GM18499 (cell line): ENCODE results near the gene OSBPL8.
"Not testable (repeated sequence)": the region's sequence is repeated elsewhere in the genome, so short reads cannot be mapped to it uniquely, and the experiment has no call there.

ENCODE experiments used
- ATAC-seq: cut with Tn5 transposase; IDR thresholded peaks from one replicate; pipeline ENCODE4 v1.9.1; 2021; ENCODE audit warnings: moderate number of reproducible peaks; ENCODE audit not compliant: insufficient read depth, unreplicated experiment

Gene OSBPL8

DNA sequence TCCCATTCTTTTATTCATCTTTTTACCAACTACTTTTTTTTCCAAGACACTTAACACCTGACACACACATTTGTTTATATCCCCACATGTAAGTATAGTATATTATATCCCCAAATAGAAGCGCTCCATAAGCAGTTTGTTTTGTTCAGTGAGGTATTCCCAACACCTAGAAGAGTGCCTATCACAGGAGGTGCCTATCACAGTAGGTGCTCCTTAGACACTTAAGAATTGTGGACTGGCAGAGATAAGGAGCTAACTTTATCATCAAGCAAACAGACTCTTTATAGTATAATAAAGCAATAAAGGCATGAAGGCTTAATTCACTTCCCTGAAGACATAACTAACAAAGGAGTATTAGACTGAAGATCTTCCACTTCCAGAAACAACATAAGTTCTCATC, 29.1 kb downstream of the OSBPL8 start:
- ATAC-seq: no peak

DNA sequence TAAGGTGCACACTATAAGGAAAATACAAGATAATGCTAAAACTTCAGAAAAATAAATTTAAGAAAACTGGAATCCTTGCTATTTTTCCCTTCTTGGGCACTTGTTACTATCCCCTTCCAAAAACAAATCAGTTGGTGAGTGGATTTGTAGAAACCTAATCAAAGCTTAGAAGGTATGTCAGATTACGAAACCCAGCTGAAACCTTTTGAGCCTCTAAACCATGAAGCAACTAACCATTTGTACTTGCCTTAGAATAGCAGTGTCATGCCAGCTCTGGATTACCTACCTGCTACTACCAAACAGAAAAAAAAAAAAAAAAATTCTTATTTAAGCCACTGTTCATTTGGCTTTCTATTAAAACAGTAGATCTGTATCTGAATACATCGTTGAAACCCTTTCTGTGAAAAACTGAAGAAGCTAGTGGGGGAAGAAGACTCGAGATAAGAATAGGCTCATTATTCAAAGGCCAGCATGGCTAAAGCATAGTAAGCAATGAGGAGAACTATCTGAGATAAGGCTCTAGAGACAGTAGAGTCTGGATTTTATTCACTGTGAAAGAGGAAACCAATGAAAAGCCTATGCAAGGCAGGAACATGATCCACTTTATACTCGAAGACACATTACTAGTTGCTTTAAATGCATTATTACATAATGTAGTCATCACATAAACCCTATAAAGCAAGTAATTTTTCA, 30.2 kb downstream of the OSBPL8 start:
- ATAC-seq: no peak

- ATAC-seq: no peak
Observed at GRCh38 chr12:76523408-76523807, 36.2 kb downstream of the OSBPL8 start.

DNA sequence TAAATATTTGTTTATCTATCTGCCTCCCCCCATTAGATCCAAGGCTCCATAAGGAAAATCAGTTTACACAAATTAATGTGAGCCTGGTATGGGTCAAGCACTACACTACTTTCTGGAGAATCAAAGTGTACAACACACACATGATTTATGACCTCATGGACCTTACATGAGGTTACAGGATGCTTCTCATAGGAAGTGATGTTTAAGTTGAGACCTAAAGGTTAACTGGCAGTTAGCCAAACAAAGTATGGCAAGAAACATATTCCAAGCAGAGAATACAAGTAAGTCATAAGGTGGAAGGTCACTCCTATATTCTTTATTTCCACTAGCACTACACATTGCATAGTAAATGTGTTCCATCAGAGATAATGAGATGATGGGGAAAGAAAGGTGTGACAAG, 39.2 kb downstream of the OSBPL8 start:
- no peak for ATAC-seq

DNA sequence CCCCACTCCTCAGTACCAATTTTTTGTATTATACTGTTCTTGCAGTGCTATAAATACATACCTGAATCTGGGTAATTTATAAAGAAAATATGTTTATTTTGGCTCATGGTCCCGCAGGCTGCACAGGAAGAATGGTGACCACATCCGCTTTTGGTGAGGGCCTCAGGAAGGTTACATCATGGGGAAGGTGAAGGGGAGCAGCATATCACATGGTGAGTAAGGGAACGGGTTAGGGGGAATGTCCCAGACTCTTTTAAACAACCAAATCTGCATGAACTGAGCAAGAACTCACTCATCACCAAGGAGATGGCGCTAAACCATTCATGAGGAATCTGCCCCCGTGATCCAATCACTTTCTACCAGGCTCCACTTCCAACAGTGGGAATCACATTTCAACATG, 40.0 kb downstream of the OSBPL8 start:
- no peak for ATAC-seq

DNA sequence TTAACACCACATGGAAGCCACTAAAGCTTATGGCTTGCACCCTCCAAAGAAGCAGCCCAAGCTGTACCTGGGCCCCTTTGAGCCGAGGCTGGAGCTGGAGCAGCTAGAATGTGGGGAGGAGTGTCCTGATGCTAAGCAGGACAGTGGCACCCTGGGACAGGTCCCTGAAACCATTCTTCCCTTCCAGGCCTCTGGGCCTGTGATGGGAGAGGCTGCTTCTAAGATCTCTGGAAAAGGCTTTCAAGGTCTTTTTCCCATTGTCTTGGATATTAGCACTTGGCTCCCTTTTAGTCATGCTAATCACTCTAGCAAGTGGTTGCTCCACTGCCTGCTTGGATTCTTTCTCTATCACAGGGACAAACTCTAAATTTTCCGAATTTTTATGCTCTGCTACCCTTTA, 40.9 kb downstream of the OSBPL8 start:
- no peak for ATAC-seq

GRCh38 chr12:76515271-76515670, 44.3 kb downstream of the OSBPL8 start:
- ATAC-seq: no peak

GRCh38 chr12:76511116-76511716, 48.4 kb downstream of the OSBPL8 start:
- ATAC-seq: peak; percentile 85

GRCh38 chr12:76508128-76508980, 51.2 kb downstream of the OSBPL8 start:
- ATAC-seq: no peak

GRCh38 chr12:76506149-76506548, 53.4 kb downstream of the OSBPL8 start:
- ATAC-seq: no peak

- ATAC-seq: no peak
Observed at GRCh38 chr12:76505050-76505449, 54.5 kb downstream of the OSBPL8 start.

DNA sequence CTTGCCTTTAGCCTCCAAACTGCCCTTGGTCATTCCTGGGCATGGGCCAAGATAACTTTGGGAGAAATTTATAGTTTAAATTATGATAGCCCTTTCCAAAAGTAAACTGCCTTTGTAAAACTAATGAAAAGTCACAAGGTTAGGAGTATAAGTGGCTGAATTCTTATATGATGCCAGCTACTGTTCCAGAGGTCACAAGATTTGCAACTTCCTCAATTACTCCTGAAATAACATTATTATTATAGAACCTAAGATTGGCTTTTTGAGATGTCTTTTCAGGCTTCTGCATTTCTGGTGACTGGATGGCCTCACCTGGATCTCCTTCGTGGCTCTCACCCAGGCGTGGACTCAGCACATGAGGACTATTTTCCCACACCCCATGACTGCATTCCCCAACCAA, 55.0 kb downstream of the OSBPL8 start:
- no peak for ATAC-seq

- ATAC-seq: no peak
Observed at GRCh38 chr12:76503957-76504356, 55.6 kb downstream of the OSBPL8 start.

DNA sequence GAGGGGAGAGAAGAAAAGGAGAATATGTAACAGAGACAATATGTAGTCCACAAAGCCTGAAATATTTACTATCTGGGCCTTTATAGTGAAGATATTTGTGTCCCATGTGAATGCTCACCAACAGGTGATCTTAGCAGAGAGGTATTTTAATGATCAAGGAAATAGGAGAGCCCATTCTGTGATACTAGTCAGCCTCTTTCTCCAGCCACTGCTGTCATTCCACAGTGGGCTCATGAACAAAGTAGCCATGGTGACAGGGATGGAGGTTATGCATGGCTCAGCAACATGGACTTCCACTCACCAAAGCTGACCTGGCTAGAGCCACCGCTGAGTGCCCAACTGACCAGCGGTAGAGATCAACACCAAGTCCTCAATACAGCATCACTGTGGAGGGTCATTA, 58.2 kb downstream of the OSBPL8 start:
- ATAC-seq: no peak

- ATAC-seq: not testable (repeated sequence)
Observed at GRCh38 chr12:76499136-76499535, 60.4 kb downstream of the OSBPL8 start.

GRCh38 chr12:76495556-76495955, 64.0 kb downstream of the OSBPL8 start:
- no peak for ATAC-seq

DNA sequence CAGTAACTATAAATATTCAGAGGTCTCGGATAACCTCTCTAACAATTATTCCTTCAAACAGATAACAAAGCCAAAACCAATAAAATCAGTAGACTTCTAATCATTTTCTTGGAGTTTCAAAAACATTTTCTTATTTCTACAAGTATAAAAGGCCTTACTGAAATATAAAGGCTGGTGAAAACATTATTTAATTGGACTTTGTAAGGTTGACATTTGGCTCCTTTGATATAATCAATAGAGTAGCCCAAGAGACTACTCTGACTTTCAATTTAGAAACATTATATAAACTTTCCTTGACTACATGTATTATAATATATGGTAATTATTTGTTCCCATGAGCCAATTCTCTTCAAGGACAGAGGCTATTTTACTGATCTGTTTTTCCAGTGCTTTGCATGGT, 68.3 kb downstream of the OSBPL8 start:
- ATAC-seq: no peak

- ATAC-seq: no peak
Observed at GRCh38 chr12:76490763-76491162, 68.8 kb downstream of the OSBPL8 start.

DNA sequence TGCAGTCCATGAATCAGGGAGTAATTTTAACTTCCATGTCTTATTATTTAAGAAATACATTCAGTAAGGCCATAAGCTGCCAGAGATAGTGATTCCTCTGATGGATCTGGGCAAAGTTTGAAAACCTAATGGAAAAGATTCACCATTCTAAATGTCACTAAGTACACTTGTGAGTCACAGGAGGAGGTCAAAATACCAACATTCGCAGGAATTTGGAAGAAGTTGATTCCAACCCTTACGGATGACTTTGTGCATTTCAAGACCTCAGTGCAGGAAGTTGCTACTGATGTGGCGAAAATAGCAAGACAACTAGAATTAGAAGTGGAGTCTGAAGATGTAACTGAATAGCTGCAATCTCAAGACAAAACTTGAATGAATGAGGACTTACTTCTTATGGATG, 69.8 kb downstream of the OSBPL8 start:
- ATAC-seq: no peak

DNA sequence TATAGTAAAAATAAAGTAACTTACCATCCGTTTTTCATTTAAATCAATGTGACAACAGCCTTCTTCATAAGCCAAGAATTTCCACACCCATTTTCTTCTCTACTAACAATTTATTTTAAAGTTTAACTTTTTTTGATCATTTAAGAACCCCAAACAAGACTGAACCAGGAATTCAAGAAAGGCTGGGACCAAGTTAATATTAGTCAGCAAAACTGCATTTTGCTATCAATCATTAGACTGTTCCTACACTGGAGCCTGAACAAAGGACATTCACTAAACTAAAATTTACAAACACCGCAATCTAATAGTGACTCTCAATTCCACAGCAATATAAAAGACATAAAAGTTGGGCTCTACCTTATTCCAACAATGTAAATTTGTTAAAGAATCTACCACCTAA, 73.6 kb downstream of the OSBPL8 start:
- no peak for ATAC-seq

DNA sequence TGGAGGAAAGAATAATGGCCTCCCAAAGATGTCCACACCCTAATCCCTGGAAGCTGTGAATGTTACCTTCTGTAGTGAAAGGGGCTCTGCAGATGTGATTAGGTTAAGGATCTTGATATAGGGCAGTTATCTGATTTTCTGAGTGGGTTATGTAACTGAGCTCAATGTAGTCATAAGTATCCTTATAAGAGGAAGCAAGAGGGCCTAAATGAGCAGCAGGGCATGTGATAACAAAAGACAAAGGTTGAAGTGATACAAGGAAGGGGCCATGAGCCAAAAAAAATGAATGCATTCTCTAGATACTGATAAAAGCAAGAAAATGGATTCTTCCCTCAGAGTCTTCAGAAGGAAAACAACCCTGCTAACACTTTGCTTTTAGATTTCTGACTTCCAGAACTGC, 78.8 kb downstream of the OSBPL8 start:
- no peak for ATAC-seq
